ENCODE data around the gene PRCD.

GRCh38 chr17:76539631-76540271 lies at the start of gene PRCD:
- no peak for TF ChIP-seq CTCF (conservative IDR thresholded peaks at IDR 0.05; ENCODE audit: low read depth, low read length)
- TF ChIP-seq EZH2phosphoT487 (IDR thresholded peaks at IDR 0.05; ENCODE audit: borderline replicate concordance, low read length), result no peak
- TF ChIP-seq EZH2 (IDR thresholded peaks at IDR 0.05; ENCODE audit: low read length, unreplicated experiment), result no peak

All from PC-3 (cell line).